ENCODE data around the gene NLGN1.

DNA sequence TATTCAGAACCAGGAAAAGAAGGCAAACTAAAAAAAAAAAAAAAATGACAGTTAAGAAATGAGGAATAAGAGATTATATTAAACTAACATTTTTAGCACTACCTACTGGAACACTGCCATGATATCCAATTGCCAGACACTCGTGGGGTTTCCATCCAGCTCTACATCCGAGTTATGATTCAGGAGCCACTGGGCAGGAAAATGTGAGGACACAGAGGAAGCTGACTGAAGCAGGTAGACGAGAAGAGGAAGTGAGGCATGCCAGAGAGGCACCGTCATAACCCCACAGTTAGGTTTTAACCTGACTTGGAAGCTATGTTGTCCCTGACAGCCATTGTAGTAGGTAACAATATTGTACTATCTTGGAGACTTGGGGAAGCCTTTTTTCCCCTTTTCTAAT, 495.0 kb downstream of the NLGN1 start:
- no peak for TF ChIP-seq MAFK (IDR thresholded peaks at IDR 0.05; ENCODE audit: partially characterized antibody)
- no peak for TF ChIP-seq REST (IDR thresholded peaks at IDR 0.05)
- TF ChIP-seq, protein P1, sequence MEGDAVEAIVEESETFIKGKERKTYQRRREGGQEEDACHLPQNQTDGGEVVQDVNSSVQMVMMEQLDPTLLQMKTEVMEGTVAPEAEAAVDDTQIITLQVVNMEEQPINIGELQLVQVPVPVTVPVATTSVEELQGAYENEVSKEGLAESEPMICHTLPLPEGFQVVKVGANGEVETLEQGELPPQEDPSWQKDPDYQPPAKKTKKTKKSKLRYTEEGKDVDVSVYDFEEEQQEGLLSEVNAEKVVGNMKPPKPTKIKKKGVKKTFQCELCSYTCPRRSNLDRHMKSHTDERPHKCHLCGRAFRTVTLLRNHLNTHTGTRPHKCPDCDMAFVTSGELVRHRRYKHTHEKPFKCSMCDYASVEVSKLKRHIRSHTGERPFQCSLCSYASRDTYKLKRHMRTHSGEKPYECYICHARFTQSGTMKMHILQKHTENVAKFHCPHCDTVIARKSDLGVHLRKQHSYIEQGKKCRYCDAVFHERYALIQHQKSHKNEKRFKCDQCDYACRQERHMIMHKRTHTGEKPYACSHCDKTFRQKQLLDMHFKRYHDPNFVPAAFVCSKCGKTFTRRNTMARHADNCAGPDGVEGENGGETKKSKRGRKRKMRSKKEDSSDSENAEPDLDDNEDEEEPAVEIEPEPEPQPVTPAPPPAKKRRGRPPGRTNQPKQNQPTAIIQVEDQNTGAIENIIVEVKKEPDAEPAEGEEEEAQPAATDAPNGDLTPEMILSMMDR (IDR thresholded peaks at IDR 0.05), result no peak
- no peak for TF ChIP-seq POLR2A (IDR thresholded peaks at IDR 0.05; ENCODE audit: low read length)
- no peak for TF ChIP-seq KDM1A (IDR thresholded peaks at IDR 0.05; ENCODE audit: low read depth)
- TF ChIP-seq CBX2 (IDR thresholded peaks at IDR 0.05; ENCODE audit: borderline replicate concordance, low read depth), result no peak
